A673 (cell line): ENCODE data around the gene SNRPA. TPM values are rescaled to one million over a fixed set of nuclear protein-coding genes. Genes with fewer than 3 reads are reported as not detected.

Source experiments
- BruUV-seq: library from RNA; stranded (reverse); fragments of 400-500 nt; replicated peaks from 2 replicates; lab custom pipeline; 2021; lab: Mats Ljungman, UMichigan
- CTCF ChIA-PET: fragments of 300-600 bp; sonication (Branson Sonifier 250); formaldehyde crosslinking; loops from one replicate; lab custom pipeline; 2022; ENCODE audit warnings: antibody characterized with exemption; lab: Charles Lee
- POLR2A ChIA-PET: fragments of 300-600 bp; sonication (Branson Sonifier 250); formaldehyde crosslinking; loops from one replicate; lab custom pipeline; 2022; ENCODE audit warnings: antibody characterized with exemption; ENCODE audit not compliant: low non-redundant PET; lab: Charles Lee
- DNase-seq: peaks from one replicate; pipeline ENCODE4 v3.0.0-alpha.2; 2015; ENCODE audit warnings: low spot score
- H3K27ac ChIP-seq: fragments of 200-600 bp; sonication (generic); 2 replicates; pipeline ENCODE4 v1.5.1; 2016; ENCODE audit warnings: mixed run types, low read depth, mild to moderate bottlenecking, mixed read lengths, antibody characterized with exemption, low read length; ENCODE audit not compliant: poor library complexity, severe bottlenecking
- H3K27me3 ChIP-seq: fragments of 200-600 bp; sonication (generic); replicated peaks from 2 replicates; pipeline ENCODE4 v1.6.1; 2017; ENCODE audit warnings: mixed run types, low read depth, mild to moderate bottlenecking, mixed read lengths, antibody characterized with exemption, low read length; ENCODE audit not compliant: insufficient read depth, poor library complexity
- H3K36me3 ChIP-seq: fragments of 200-600 bp; sonication (generic); 2 replicates; pipeline ENCODE4 v1.6.1; 2016; ENCODE audit warnings: mixed run types, mild to moderate bottlenecking, mixed read lengths, antibody characterized with exemption, low read length; ENCODE audit not compliant: insufficient read depth, poor library complexity, severe bottlenecking
- H3K4me1 ChIP-seq: fragments of 200-600 bp; sonication (generic); 2 replicates; pipeline ENCODE4 v1.6.1; 2017; ENCODE audit warnings: mixed run types, mild to moderate bottlenecking, mixed read lengths, antibody characterized with exemption, low read length; ENCODE audit not compliant: insufficient read depth, poor library complexity, severe bottlenecking
- H3K4me3 ChIP-seq: fragments of 200-600 bp; sonication (generic); 2 replicates; pipeline ENCODE4 v1.5.1; 2016; ENCODE audit warnings: low read depth, mixed run types, mild to moderate bottlenecking, mixed read lengths, low read length; ENCODE audit not compliant: poor library complexity, severe bottlenecking
- H3K9me3 ChIP-seq: fragments of 200-600 bp; sonication (generic); 2 replicates; pipeline ENCODE4 v1.6.1; 2016; ENCODE audit warnings: mixed run types, low read depth, mild to moderate bottlenecking, mixed read lengths, antibody characterized with exemption, low read length; ENCODE audit not compliant: poor library complexity, severe bottlenecking
- CTCF ChIP-seq: fragments of 300-800, 200-600 bp; sonication (generic); conservative IDR thresholded peaks from 2 replicates; pipeline ENCODE4 v1.5.1; 2017; ENCODE audit warnings: low read depth, mild to moderate bottlenecking, antibody characterized with exemption, low read length, moderate library complexity, mixed read lengths
- EZH2 ChIP-seq: fragments of 200-600 bp; sonication (generic); IDR thresholded peaks from 2 replicates; pipeline ENCODE4 v1.6.1; 2017; ENCODE audit warnings: borderline replicate concordance, low read depth, mild to moderate bottlenecking, mixed read lengths, antibody characterized with exemption, low read length; ENCODE audit not compliant: poor library complexity, severe bottlenecking
- intact Hi-C: fragments of 100-400 bp; cut with micrococcal nuclease; formaldehyde crosslinking; loops from one replicate; pipeline ENCODE4 v1.10.0; 2022; ENCODE audit not compliant: unreplicated experiment
- total RNA-seq: library from RNA; stranded (reverse); gene quantifications from 2 replicates; pipeline ENCODE4 v1.2.3, GENCODE V29; 2021

Gene SNRPA
- total RNA-seq, 1 experiment from 2014 or later = 167 TPM

GRCh38 chr19:40756502-40757110 is 5.6 kb downstream of the SNRPA start:
- BruUV-seq = no TSS peak
- Histone ChIP-seq H3K27me3 (no peaks in the 10 kb centered on the region), H3K9me3 (no peaks in the 10 kb centered on the region), H3K27ac (no peak overlapping the region), H3K36me3 (peaks cover 62% of the 10 kb centered on the region), H3K4me1 (peaks cover 3% of the 10 kb centered on the region), H3K4me3 (no peak overlapping the region)
- POLR2A ChIA-PET = interaction anchor here (0.6 to 0.8 kb wide), 2 partner anchors 21 to 683 kb away, joined by 3 to 6 read pairs; partner anchors contain the start of gene RAB4B
- CTCF ChIA-PET = no interaction called here
- intact Hi-C loops = no loop called here
- DNase-seq = no peak
- TF ChIP-seq EZH2 (no peak), CTCF (no peak)

GRCh38 chr19:40758491-40758890 is 7.5 kb downstream of the SNRPA start:
- ChIA-PET POLR2A (interaction anchor here (0.6 kb wide), 1 partner anchor 19 kb away, joined by 3 read pairs; no protein-coding TSS in a partner anchor), CTCF (no interaction called here)
- no peak for DNase-seq
- TF ChIP-seq CTCF = no peak
- TF ChIP-seq EZH2 = no peak
- intact Hi-C loops = no loop called here
- no peaks in the 10 kb centered on the region for H3K9me3 ChIP-seq
- no peak overlapping the region for H3K4me3 ChIP-seq
- BruUV-seq = no TSS peak
- no peak overlapping the region for H3K27ac ChIP-seq
- peaks cover 3% of the 10 kb centered on the region for H3K4me1 ChIP-seq
- H3K36me3 ChIP-seq = peaks cover 78% of the 10 kb centered on the region
- H3K27me3 ChIP-seq = no peaks in the 10 kb centered on the region

GRCh38 chr19:40759352-40759751 is 8.3 kb downstream of the SNRPA start:
- intact Hi-C loops = no loop called here
- no TSS peak for BruUV-seq
- H3K27me3 ChIP-seq = no peaks in the 10 kb centered on the region
- CTCF ChIA-PET = no interaction called here
- H3K36me3 ChIP-seq = peaks cover 86% of the 10 kb centered on the region
- no peak for DNase-seq
- no peak overlapping the region for H3K4me3 ChIP-seq
- H3K4me1 ChIP-seq = peaks cover 3% of the 10 kb centered on the region
- no peaks in the 10 kb centered on the region for H3K9me3 ChIP-seq
- POLR2A ChIA-PET = no interaction called here
- TF ChIP-seq EZH2 (no peak), CTCF (no peak)
- no peak overlapping the region for H3K27ac ChIP-seq
